WERI-Rb-1 (cell line): ENCODE data around the gene DENND1A.
"Not testable (repeated sequence)": the region's sequence is repeated elsewhere in the genome, so short reads cannot be mapped to it uniquely, and the experiment has no call there.

Source experiments
- DNase-seq: peaks from one replicate; pipeline ENCODE4 v3.0.0-alpha.2; 2020
- H3K27ac ChIP-seq: fragments of 250-450 bp; sonication (Bioruptor Pico); 2 replicates; pipeline ENCODE4 v1.5.1; 2020; ENCODE audit warnings: mild to moderate bottlenecking, moderate library complexity
- H3K27me3 ChIP-seq: fragments of 250-450 bp; sonication (Bioruptor Pico); 2 replicates; pipeline ENCODE4 v1.5.1; 2021; ENCODE audit warnings: mild to moderate bottlenecking, low read depth, moderate library complexity; ENCODE audit not compliant: insufficient read depth, severe bottlenecking
- H3K36me3 ChIP-seq: fragments of 250-450 bp; sonication (Bioruptor Pico); 2 replicates; pipeline ENCODE4 v1.5.1; 2020; ENCODE audit warnings: mild to moderate bottlenecking, moderate library complexity
- H3K4me3 ChIP-seq: 2 replicates; pipeline ENCODE4 v1.5.1; 2011; ENCODE audit warnings: low read depth, mild to moderate bottlenecking, control low read depth, low read length
- H3K9me3 ChIP-seq: fragments of 250-450 bp; sonication (Bioruptor Pico); 2 replicates; pipeline ENCODE4 v1.5.1; 2021; ENCODE audit warnings: mild to moderate bottlenecking, moderate library complexity; ENCODE audit not compliant: severe bottlenecking
- TF ChIP-seq, protein P1 (sequence below): IDR thresholded peaks from 2 replicates; pipeline ENCODE4 v1.5.1; 2011; ENCODE audit warnings: low read depth, mild to moderate bottlenecking, control low read depth, inconsistent platforms, low read length

DENND1A gene

GRCh38 chr9:123912167-123912897 is 17.6 kb downstream of the DENND1A start:
- H3K27ac ChIP-seq: no peak overlapping the region
- peaks cover 8% of the 10 kb centered on the region for H3K9me3 ChIP-seq
- H3K4me3 ChIP-seq: no peak overlapping the region
- H3K27me3 ChIP-seq: no peaks in the 10 kb centered on the region
- no peaks in the 10 kb centered on the region; the same call in none of the 2 replicates for H3K36me3 ChIP-seq
- TF ChIP-seq, protein P1, sequence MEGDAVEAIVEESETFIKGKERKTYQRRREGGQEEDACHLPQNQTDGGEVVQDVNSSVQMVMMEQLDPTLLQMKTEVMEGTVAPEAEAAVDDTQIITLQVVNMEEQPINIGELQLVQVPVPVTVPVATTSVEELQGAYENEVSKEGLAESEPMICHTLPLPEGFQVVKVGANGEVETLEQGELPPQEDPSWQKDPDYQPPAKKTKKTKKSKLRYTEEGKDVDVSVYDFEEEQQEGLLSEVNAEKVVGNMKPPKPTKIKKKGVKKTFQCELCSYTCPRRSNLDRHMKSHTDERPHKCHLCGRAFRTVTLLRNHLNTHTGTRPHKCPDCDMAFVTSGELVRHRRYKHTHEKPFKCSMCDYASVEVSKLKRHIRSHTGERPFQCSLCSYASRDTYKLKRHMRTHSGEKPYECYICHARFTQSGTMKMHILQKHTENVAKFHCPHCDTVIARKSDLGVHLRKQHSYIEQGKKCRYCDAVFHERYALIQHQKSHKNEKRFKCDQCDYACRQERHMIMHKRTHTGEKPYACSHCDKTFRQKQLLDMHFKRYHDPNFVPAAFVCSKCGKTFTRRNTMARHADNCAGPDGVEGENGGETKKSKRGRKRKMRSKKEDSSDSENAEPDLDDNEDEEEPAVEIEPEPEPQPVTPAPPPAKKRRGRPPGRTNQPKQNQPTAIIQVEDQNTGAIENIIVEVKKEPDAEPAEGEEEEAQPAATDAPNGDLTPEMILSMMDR: no peak
- DNase-seq: no peak

DNA sequence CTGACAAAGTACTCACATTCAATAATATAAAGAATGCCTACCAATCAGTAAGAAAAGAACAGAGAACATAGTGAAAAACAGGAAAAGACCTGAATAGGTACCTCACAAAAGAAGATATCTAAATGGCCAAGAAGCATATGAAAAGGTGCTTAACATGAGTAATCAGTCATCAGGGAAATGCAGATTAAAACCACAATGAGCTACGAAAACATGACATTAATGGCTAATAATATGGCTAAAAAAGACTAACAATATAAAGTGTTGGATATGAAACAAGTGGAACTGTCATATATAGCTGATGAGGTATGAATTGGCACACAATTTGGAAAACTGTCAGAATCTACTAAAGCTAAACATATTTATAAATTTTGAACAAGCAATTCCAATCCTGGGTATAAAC is 18.9 kb downstream of the DENND1A start:
- DNase-seq: no peak
- peaks cover 8% of the 10 kb centered on the region for H3K9me3 ChIP-seq
- H3K4me3 ChIP-seq: no peak overlapping the region
- no peak overlapping the region for H3K27ac ChIP-seq
- TF ChIP-seq, protein P1: no peak
- no peaks in the 10 kb centered on the region; the same call in 1 of the 2 replicates for H3K36me3 ChIP-seq
- H3K27me3 ChIP-seq: no peaks in the 10 kb centered on the region

DNA sequence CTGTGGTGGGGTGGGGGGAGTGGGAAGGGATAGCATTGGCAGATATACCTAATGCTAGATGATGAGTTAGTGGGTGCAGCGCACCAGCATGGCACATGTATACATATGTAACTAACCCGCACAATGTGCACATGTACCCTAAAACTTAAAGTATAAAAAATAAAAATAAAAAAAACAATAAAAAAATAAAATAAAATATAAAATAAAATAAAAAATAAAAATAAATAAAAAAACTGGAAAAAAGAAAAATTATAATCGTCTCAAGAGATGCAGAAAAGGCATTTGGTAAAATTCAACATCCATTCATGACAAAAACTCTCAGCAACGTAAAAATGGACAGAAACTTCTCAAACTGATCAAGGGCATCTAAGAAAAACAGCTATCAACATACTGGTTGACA is 20.7 kb downstream of the DENND1A start:
- not testable (repeated sequence) for H3K27me3 ChIP-seq, H3K9me3 ChIP-seq, H3K36me3 ChIP-seq, H3K27ac ChIP-seq, H3K4me3 ChIP-seq, DNase-seq

GRCh38 chr9:123903550-123903949 is 26.4 kb downstream of the DENND1A start:
- DNase-seq, H3K27me3 ChIP-seq, H3K9me3 ChIP-seq, H3K27ac ChIP-seq, H3K4me3 ChIP-seq, H3K36me3 ChIP-seq: not testable (repeated sequence)

GRCh38 chr9:123894822-123895221 is 35.1 kb downstream of the DENND1A start:
- TF ChIP-seq, protein P1: no peak
- Histone ChIP-seq H3K36me3 (no peaks in the 10 kb centered on the region), H3K4me3 (no peak overlapping the region), H3K27me3 (no peaks in the 10 kb centered on the region), H3K27ac (no peak overlapping the region), H3K9me3 (no peaks in the 10 kb centered on the region)
- no peak for DNase-seq

GRCh38 chr9:123893831-123894460 is 36.0 kb downstream of the DENND1A start:
- H3K27ac ChIP-seq: no peak overlapping the region

More at GRCh38 chr9:123893831-123894460, 36.0 kb downstream of the DENND1A start:
- no peaks in the 10 kb centered on the region for H3K9me3 ChIP-seq
- no peak for DNase-seq
- H3K4me3 ChIP-seq: no peak overlapping the region
- TF ChIP-seq, protein P1: no peak
- H3K36me3 ChIP-seq: no peaks in the 10 kb centered on the region
- no peaks in the 10 kb centered on the region for H3K27me3 ChIP-seq
